Measurements from ENCODE around the gene ZNF585A.
"Not testable (repeated sequence)": the region's sequence is repeated elsewhere in the genome, so short reads cannot be mapped to it uniquely, and the experiment has no call there.

- not testable (repeated sequence) for TF ChIP-seq CTCF (IDR thresholded peaks at IDR 0.05; ENCODE audit: insufficient read depth, low read length, poor library complexity, severe bottlenecking); EZH2phosphoT487 (conservative IDR thresholded peaks at IDR 0.05; ENCODE audit: low read length)
Measured at GRCh38 chr19:37104135-37104534, 68.4 kb downstream of the ZNF585A start.

All from SU-DHL-6 (cell line).